Brain microvascular endothelial cell (primary cell): ENCODE data around the gene ZNF554.
A peak's percentile ranks its signal among the peaks of the same experiment; 100 is the strongest.

Source experiments
- DNase-seq: peaks from one replicate; pipeline ENCODE4 v3.0.0-alpha.2; 2020
- H3K27ac ChIP-seq: fragments of 250-450 bp; sonication (Bioruptor Pico); 2 replicates; pipeline ENCODE4 v1.5.1; 2020; ENCODE audit warnings: mild to moderate bottlenecking, moderate library complexity
- H3K27me3 ChIP-seq: fragments of 250-450 bp; sonication (Bioruptor Pico); replicated peaks from 2 replicates; pipeline ENCODE4 v1.5.1; 2020; ENCODE audit warnings: mild to moderate bottlenecking
- H3K36me3 ChIP-seq: fragments of 250-450 bp; sonication (Bioruptor Pico); replicated peaks from 2 replicates; pipeline ENCODE4 v1.5.1; 2020; ENCODE audit warnings: mild to moderate bottlenecking
- H3K4me3 ChIP-seq: 2 replicates; pipeline ENCODE4 v1.5.1; 2011; ENCODE audit warnings: low read depth, mild to moderate bottlenecking, control low read depth, low read length, moderate library complexity
- CTCF ChIP-seq: IDR thresholded peaks from 2 replicates; pipeline ENCODE4 v1.5.1; 2011; ENCODE audit warnings: low read depth, mild to moderate bottlenecking, moderate library complexity, low read length, control low read depth, inconsistent platforms; ENCODE audit errors: missing control alignments
- in situ Hi-C: cut with HindIII; loops from 2 replicates; pipeline ENCODE4 v1.10.0; 2017; ENCODE audit warnings: low sequenced_read_pairs, low pct_ligation_motif_present

Gene ZNF554

GRCh38 chr19:2782936-2783780, 36.5 kb upstream of the ZNF554 start, which contains the start of gene SGTA:
TSS of gene SGTA (minus strand) at chr19:2783273. CDS start at chr19:2769068, 14,205 bp downstream.
- Histone ChIP-seq H3K4me3 (peak within 1 kb of the TSS; percentile 99), H3K36me3 (peaks cover 2% of the 10 kb centered on the region), H3K27me3 (no peaks in the 10 kb centered on the region), H3K27ac (peak within 1 kb of the TSS; percentile 92)
- TF ChIP-seq CTCF, result peak; percentile 56
- DNase-seq, result peak; percentile 99
- in situ Hi-C loops, result no loop called here

GRCh38 chr19:2783781-2784145, 35.9 kb upstream of the ZNF554 start:
- peaks cover 2% of the 10 kb centered on the region for H3K36me3 ChIP-seq
- no peak for TF ChIP-seq CTCF
- no peaks in the 10 kb centered on the region for H3K27me3 ChIP-seq
- peak overlapping the region; percentile 99 for H3K4me3 ChIP-seq
- DNase-seq, result no peak
- peak overlapping the region; percentile 56 for H3K27ac ChIP-seq
- in situ Hi-C loops, result no loop called here

GRCh38 chr19:2785244-2785997, 34.2 kb upstream of the ZNF554 start, which contains the start of gene THOP1:
TSS of gene THOP1 (plus strand) at chr19:2785503. CDS start at chr19:2785663, 160 bp downstream.
- TF ChIP-seq CTCF, result no peak
- Histone ChIP-seq H3K4me3 (peak within 1 kb of the TSS; percentile 85), H3K27me3 (no peaks in the 10 kb centered on the region), H3K36me3 (peaks cover 6% of the 10 kb centered on the region), H3K27ac (peak within 1 kb of the TSS; percentile 34)
- in situ Hi-C loops, result no loop called here
- peak; percentile 98 for DNase-seq

- no peak overlapping the region for H3K4me3 ChIP-seq
- no peak for TF ChIP-seq CTCF
- no peaks in the 10 kb centered on the region for H3K27me3 ChIP-seq
- in situ Hi-C loops, result no loop called here
- no peak for DNase-seq
- H3K36me3 ChIP-seq, result peaks cover 15% of the 10 kb centered on the region
- H3K27ac ChIP-seq, result no peak overlapping the region
Measured at GRCh38 chr19:2787115-2787514, 32.6 kb upstream of the ZNF554 start.

GRCh38 chr19:2788237-2788636, 31.4 kb upstream of the ZNF554 start:
- no peak for DNase-seq
- peaks cover 16% of the 10 kb centered on the region for H3K36me3 ChIP-seq
- no peak for TF ChIP-seq CTCF
- in situ Hi-C loops, result no loop called here
- no peaks in the 10 kb centered on the region for H3K27me3 ChIP-seq
- H3K4me3 ChIP-seq, result no peak overlapping the region
- no peak overlapping the region for H3K27ac ChIP-seq
